ENCODE measurements around the gene CHMP1A. TPM values are rescaled to one million over a fixed set of nuclear protein-coding genes. Genes with fewer than 3 reads are reported as not detected.

Gene CHMP1A
- total RNA-seq, 1 experiment from 2014 or later = 59.7 TPM

GRCh38 chr16:89604764-89605163, 52.7 kb downstream of the CHMP1A start:
- TF ChIP-seq CTCF (IDR thresholded peaks at IDR 0.05; ENCODE audit: unreplicated experiment) = no peak
- no peaks in the 10 kb centered on the region for H3K27me3 Mint-ChIP-seq (ENCODE audit: insufficient read depth, unreplicated experiment)
- H3K27ac Mint-ChIP-seq (ENCODE audit: low read depth, unreplicated experiment) = no peak overlapping the region
- POLR2A ChIA-PET = no interaction called here
- no peaks in the 10 kb centered on the region for H3K9me3 Mint-ChIP-seq (ENCODE audit: unreplicated experiment)
- DNase-seq (ENCODE audit: unreplicated experiment) = no peak
- no peak overlapping the region for H3K4me3 Mint-ChIP-seq (ENCODE audit: unreplicated experiment)
- no peaks in the 10 kb centered on the region for H3K36me3 Mint-ChIP-seq (ENCODE audit: insufficient read depth, unreplicated experiment)
- peaks cover 14% of the 10 kb centered on the region for H3K4me1 Mint-ChIP-seq (ENCODE audit: insufficient read depth, unreplicated experiment)
- intact Hi-C loops (cut with micrococcal nuclease) = no loop called here
- CTCF ChIA-PET = interaction anchor here (0.7 kb wide), 1 partner anchor 82 kb away, joined by 3 read pairs; the partner anchor contains the start of gene CDK10
- no TSS peak for BruUV-seq (replicated peaks)

- no peak for TF ChIP-seq CTCF (IDR thresholded peaks at IDR 0.05; ENCODE audit: unreplicated experiment)
- Mint-ChIP-seq H3K9me3 (ENCODE audit: unreplicated experiment) (no peaks in the 10 kb centered on the region), H3K36me3 (ENCODE audit: insufficient read depth, unreplicated experiment) (no peaks in the 10 kb centered on the region), H3K27ac (ENCODE audit: low read depth, unreplicated experiment) (no peak overlapping the region), H3K4me1 (ENCODE audit: insufficient read depth, unreplicated experiment) (peaks cover 14% of the 10 kb centered on the region), H3K27me3 (ENCODE audit: insufficient read depth, unreplicated experiment) (no peaks in the 10 kb centered on the region), H3K4me3 (ENCODE audit: unreplicated experiment) (no peak overlapping the region)
- no peak for DNase-seq (ENCODE audit: unreplicated experiment)
- BruUV-seq (replicated peaks) = no TSS peak
- ChIA-PET POLR2A (interaction anchor here (0.6 to 2.1 kb wide), 10 partner anchors 12 to 270 kb away, joined by 3 to 8 read pairs (median 3); partner anchors contain the start of genes CDK10, CHMP1A, SPATA33 and TCF25), CTCF (interaction anchor here (0.6 to 1.4 kb wide), 6 partner anchors 24 to 385 kb away, joined by 3 to 5 read pairs (median 4); no protein-coding TSS in a partner anchor)
- intact Hi-C loops (cut with micrococcal nuclease) = loop anchor here (1.0 to 2.0 kb wide), 2 partner anchors 30 to 38 kb away; no protein-coding TSS in a partner anchor
Observed at GRCh38 chr16:89602952-89603590, 54.4 kb downstream of the CHMP1A start.

- ChIA-PET CTCF (interaction anchor here (0.6 to 1.4 kb wide), 8 partner anchors 10 to 385 kb away, joined by 3 to 5 read pairs (median 4); no protein-coding TSS in a partner anchor), POLR2A (interaction anchor here (0.5 to 2.1 kb wide), 16 partner anchors 12 to 431 kb away, joined by 3 to 8 read pairs (median 4); partner anchors contain the start of genes CDH15, CDK10, CHMP1A and SPATA33)
- BruUV-seq (replicated peaks) = no TSS peak
- TF ChIP-seq CTCF (IDR thresholded peaks at IDR 0.05; ENCODE audit: unreplicated experiment) = no peak
- no peak overlapping the region for H3K4me3 Mint-ChIP-seq (ENCODE audit: unreplicated experiment)
- H3K36me3 Mint-ChIP-seq (ENCODE audit: insufficient read depth, unreplicated experiment) = no peaks in the 10 kb centered on the region
- H3K4me1 Mint-ChIP-seq (ENCODE audit: insufficient read depth, unreplicated experiment) = peaks cover 14% of the 10 kb centered on the region
- peak; percentile 84 for DNase-seq (ENCODE audit: unreplicated experiment)
- no peak overlapping the region for H3K27ac Mint-ChIP-seq (ENCODE audit: low read depth, unreplicated experiment)
- no peaks in the 10 kb centered on the region for H3K27me3 Mint-ChIP-seq (ENCODE audit: insufficient read depth, unreplicated experiment)
- intact Hi-C loops (cut with micrococcal nuclease) = loop anchor here (1.0 to 2.0 kb wide), 2 partner anchors 30 to 39 kb away; no protein-coding TSS in a partner anchor
- H3K9me3 Mint-ChIP-seq (ENCODE audit: unreplicated experiment) = no peaks in the 10 kb centered on the region
Observed at GRCh38 chr16:89602273-89602951, 55.1 kb downstream of the CHMP1A start.

GRCh38 chr16:89601906-89602272, 55.6 kb downstream of the CHMP1A start:
- H3K36me3 Mint-ChIP-seq (ENCODE audit: insufficient read depth, unreplicated experiment) = no peaks in the 10 kb centered on the region
- TF ChIP-seq CTCF (IDR thresholded peaks at IDR 0.05; ENCODE audit: unreplicated experiment) = no peak
- peaks cover 14% of the 10 kb centered on the region for H3K4me1 Mint-ChIP-seq (ENCODE audit: insufficient read depth, unreplicated experiment)
- no peaks in the 10 kb centered on the region for H3K27me3 Mint-ChIP-seq (ENCODE audit: insufficient read depth, unreplicated experiment)
- intact Hi-C loops (cut with micrococcal nuclease) = loop anchor here (1.0 to 2.0 kb wide), 2 partner anchors 31 to 39 kb away; no protein-coding TSS in a partner anchor
- ChIA-PET CTCF (interaction anchor here (0.7 to 1.4 kb wide), 6 partner anchors 10 to 53 kb away, joined by 3 to 5 read pairs (median 4); no protein-coding TSS in a partner anchor), POLR2A (interaction anchor here (0.5 to 2.1 kb wide), 13 partner anchors 13 to 430 kb away, joined by 3 to 8 read pairs (median 4); partner anchors contain the start of genes CDH15, CHMP1A, SPATA33 and TCF25)
- BruUV-seq (replicated peaks) = no TSS peak
- DNase-seq (ENCODE audit: unreplicated experiment) = no peak
- H3K4me3 Mint-ChIP-seq (ENCODE audit: unreplicated experiment) = no peak overlapping the region
- no peaks in the 10 kb centered on the region for H3K9me3 Mint-ChIP-seq (ENCODE audit: unreplicated experiment)
- H3K27ac Mint-ChIP-seq (ENCODE audit: low read depth, unreplicated experiment) = no peak overlapping the region

Data from MCF 10A (cell line).